ENCODE data around the gene GALR2.
"Not testable (repeated sequence)": the region's sequence is repeated elsewhere in the genome, so short reads cannot be mapped to it uniquely, and the experiment has no call there.

GALR2 gene

DNA sequence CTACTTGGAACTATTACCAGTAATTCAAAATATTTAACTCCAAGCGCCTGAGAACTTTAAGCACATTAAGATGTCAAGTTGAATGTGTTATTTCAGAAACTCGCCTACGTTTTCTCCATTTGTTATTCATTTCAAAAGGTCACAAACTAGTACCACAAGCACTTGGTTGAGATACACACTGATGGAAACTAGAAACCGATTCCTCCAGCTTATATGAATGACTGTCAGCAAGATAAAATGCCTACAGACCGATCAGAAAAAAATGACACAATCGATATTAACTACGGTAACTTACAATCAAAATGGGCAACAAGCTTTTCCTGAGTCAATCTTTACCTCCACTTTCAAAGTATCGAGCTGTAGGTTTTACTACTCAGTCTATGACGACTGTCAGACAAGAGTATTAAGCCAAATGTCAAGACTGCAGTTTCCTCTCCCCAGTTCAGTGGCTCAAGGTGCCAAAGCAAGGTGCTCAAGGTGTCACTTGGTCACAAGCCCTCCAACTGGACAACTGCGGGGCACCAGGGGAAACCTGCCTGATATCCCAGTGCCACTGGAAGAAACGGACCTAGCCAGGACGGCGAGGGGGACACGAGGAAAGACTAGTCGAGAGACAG, 2.9 kb upstream of the GALR2 start:
- DNase-seq (ENCODE audit: low read depth): peak; percentile 50
- TF ChIP-seq, protein P1, sequence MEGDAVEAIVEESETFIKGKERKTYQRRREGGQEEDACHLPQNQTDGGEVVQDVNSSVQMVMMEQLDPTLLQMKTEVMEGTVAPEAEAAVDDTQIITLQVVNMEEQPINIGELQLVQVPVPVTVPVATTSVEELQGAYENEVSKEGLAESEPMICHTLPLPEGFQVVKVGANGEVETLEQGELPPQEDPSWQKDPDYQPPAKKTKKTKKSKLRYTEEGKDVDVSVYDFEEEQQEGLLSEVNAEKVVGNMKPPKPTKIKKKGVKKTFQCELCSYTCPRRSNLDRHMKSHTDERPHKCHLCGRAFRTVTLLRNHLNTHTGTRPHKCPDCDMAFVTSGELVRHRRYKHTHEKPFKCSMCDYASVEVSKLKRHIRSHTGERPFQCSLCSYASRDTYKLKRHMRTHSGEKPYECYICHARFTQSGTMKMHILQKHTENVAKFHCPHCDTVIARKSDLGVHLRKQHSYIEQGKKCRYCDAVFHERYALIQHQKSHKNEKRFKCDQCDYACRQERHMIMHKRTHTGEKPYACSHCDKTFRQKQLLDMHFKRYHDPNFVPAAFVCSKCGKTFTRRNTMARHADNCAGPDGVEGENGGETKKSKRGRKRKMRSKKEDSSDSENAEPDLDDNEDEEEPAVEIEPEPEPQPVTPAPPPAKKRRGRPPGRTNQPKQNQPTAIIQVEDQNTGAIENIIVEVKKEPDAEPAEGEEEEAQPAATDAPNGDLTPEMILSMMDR (IDR thresholded peaks at IDR 0.05; ENCODE audit: low read depth, low read length, missing control alignments): no peak
- peak overlapping the region; percentile 58 for H3K4me3 ChIP-seq (ENCODE audit: low read depth, low read length)

DNA sequence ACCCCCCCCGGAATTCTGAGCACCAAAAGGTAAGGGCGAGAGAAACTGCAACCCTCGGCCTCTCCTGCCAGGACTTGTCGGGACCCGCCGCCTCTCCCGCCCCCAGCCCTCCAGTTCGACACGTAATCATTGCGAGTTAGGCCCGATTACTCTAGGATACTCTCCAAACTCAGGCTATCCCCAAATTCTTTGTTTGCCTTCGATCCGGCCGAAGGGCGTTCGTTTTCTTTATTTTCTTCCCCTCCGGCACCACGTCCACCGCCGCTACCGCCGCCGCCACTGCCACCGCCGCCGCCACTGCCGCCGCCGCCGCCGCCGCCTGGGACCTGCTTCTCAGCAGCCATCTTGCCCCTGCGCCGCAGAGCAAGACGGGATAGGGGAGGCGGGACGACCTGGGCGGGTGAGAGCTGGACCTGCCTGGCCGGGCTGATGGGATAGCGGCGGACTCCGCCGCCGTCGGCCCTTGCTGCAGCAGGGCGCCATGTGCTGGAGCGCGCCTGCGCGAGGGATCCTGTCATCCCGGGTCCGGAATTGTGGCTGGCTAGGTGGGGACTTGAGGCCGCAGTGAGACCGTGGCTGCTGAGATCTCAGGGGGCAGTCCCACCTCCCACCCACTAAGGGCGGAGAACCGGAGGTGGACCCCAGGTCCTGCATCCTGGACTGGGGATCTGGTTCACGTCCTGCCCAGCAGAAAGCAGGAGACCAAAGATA, 2.3 kb upstream of the GALR2 start, which contains the start of gene SRP68:
Gene SRP68, minus strand, starts transcription at position 370 of the 711 bp plus-strand sequence. Its CDS starts 26 bp downstream, at position 344.
- TF ChIP-seq, protein P1 (IDR thresholded peaks at IDR 0.05; ENCODE audit: low read depth, low read length, missing control alignments): no peak
- H3K4me3 ChIP-seq (ENCODE audit: low read depth, low read length): peak within 1 kb of the TSS; percentile 58
- peak; percentile 69 for DNase-seq (ENCODE audit: low read depth)

- TF ChIP-seq, protein P1 (IDR thresholded peaks at IDR 0.05; ENCODE audit: low read depth, low read length, missing control alignments): no peak
- DNase-seq (ENCODE audit: low read depth): no peak
- H3K4me3 ChIP-seq (ENCODE audit: low read depth, low read length): no peak overlapping the region
These were observed 974 bp downstream of the GALR2 start for GRCh38 chr17:76075364-76076145.

GRCh38 chr17:76076146-76076764, 1.7 kb downstream of the GALR2 start:
- H3K4me3 ChIP-seq (ENCODE audit: low read depth, low read length): no peak overlapping the region
- no peak for DNase-seq (ENCODE audit: low read depth)
- TF ChIP-seq, protein P1 (IDR thresholded peaks at IDR 0.05; ENCODE audit: low read depth, low read length, missing control alignments): no peak

GRCh38 chr17:76076765-76077583, 2.4 kb downstream of the GALR2 start:
- H3K4me3 ChIP-seq (ENCODE audit: low read depth, low read length): no peak overlapping the region
- TF ChIP-seq, protein P1 (IDR thresholded peaks at IDR 0.05; ENCODE audit: low read depth, low read length, missing control alignments): no peak
- no peak for DNase-seq (ENCODE audit: low read depth)

DNA sequence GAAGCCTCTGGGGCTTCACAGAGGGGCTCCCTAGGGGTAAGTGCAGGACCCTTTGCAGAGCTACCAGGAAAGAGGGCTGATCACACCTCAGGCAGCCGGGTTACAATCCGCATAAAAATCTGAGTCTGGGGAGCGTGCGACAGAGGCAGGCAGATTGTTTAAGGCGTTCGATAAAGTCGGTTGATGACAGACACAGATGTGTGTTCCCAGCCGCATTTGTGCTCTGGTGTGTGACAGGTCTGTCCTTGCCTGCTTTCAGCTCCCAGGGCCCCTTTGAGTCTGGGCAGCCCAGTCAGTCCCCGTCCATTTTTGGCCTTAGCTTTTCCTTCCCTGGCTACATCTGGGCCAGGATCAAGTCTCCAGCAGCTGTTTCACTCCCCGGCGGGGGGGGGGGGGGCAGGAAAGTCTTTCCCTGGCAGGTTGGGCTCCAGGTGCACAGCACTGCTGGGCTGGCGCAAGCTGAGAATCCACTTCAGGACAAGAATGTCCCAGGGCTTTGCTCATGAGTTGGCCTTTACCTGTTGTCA, 3.1 kb downstream of the GALR2 start:
- no peak for DNase-seq (ENCODE audit: low read depth)
- TF ChIP-seq, protein P1 (IDR thresholded peaks at IDR 0.05; ENCODE audit: low read depth, low read length, missing control alignments): no peak

GRCh38 chr17:76078370-76078769, 3.8 kb downstream of the GALR2 start:
- H3K4me3 ChIP-seq (ENCODE audit: low read depth, low read length); DNase-seq (ENCODE audit: low read depth): not testable (repeated sequence)

More for the DNA sequence above, 3.1 kb downstream of the GALR2 start:
- H3K4me3 ChIP-seq (ENCODE audit: low read depth, low read length): no peak overlapping the region
